ENCODE data around the gene ALG1.

The ALG1 gene, protein sequence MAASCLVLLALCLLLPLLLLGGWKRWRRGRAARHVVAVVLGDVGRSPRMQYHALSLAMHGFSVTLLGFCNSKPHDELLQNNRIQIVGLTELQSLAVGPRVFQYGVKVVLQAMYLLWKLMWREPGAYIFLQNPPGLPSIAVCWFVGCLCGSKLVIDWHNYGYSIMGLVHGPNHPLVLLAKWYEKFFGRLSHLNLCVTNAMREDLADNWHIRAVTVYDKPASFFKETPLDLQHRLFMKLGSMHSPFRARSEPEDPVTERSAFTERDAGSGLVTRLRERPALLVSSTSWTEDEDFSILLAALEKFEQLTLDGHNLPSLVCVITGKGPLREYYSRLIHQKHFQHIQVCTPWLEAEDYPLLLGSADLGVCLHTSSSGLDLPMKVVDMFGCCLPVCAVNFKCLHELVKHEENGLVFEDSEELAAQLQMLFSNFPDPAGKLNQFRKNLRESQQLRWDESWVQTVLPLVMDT

DNA sequence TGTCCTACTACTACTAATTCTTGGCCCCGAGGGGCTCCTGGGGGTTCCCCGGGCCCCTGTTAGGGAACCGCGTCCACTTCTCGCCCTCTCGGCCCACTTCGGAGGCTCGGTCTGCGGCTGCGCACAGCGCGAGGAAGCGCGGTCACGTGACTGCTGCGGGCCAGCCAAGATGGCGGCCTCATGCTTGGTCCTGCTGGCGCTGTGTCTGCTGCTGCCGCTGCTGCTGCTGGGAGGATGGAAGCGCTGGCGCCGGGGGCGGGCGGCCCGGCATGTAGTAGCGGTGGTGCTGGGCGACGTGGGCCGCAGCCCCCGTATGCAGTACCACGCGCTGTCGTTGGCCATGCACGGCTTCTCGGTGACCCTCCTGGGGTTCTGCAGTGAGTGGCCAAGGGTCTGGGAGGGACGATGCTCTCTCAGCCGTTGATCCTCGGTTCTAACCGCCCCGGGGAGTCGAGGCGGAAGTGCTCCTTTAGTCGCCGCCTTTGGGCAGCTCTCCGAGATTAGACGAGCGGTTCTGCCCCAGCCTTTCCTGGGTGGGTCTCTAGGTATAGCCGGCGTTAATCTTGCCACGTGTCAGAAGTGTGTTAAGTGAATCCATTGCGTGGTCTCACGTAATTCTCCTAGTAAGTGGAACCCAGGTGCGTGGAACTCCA, at the start of gene ALG1:
TSS of gene ALG1 (plus strand) at position 163 of the 653 bp plus-strand sequence. CDS start at position 170, 7 bp downstream.
- peak; percentile 88 for DNase-seq (ENCODE audit: low spot score)

DNA sequence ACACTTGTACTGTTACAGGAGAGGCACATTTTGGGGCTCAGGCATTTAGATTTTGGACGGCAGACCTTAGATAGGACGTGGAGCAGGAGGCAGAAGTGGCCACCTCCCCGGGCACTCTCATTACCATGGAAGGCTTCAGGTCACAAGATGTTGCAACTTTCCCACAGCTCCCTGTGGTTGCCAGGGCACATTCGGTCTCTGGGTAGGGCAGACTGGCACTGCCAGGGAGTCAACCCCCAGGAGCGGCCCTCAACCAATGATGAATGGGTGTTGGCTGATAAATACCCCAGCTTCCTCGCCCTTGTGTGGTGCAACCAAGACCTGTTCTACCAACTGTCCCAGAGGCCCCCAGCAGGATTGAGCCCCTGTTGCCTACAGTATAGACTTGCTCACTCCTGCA, 49.1 kb upstream of the ALG1 start:
- DNase-seq (ENCODE audit: low spot score): no peak

DNA sequence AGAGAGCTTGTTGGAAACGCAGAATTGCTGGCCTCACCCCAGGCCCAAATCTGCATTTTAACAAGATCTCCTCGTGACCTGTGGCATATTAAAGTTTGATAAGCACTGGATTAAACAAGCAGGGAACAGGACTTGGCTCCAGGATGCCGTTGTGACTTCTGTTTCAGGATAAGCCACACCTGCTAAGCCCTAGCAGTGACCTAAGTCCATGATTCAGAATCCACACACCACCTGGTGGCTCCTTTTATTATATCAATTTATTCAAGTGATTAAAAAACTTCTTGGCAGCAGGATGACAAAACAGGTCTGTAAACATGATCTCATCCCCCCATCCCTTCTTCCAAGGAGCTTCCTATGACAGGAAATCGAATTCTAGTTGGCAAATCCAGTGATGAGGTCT, 47.0 kb upstream of the ALG1 start:
- DNase-seq (ENCODE audit: low spot score): peak; percentile 8

DNA sequence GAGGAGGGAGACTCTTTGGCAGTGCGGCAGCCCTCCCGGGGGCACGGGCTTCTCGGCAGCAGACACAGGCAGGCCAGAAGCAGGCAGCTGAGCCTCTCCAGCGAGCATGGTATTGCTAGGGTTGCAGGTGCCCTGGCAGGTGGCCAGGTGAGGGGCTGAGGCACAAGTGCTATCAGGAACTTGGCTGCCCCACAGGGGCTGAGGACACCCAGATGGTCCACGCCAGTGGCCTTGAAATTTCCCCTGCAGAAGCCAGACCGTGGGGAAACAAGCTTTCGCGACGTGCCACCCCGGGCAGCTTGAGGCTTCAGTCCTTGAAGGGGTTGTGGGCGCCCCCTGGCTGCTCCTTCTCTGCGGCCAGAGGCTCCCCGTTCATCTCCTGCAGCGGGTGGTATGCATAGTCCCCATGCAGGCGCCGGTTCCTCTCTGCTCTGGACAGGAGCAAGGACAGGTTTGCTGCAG, 46.4 kb upstream of the ALG1 start:
- no peak for DNase-seq (ENCODE audit: low spot score)

DNA sequence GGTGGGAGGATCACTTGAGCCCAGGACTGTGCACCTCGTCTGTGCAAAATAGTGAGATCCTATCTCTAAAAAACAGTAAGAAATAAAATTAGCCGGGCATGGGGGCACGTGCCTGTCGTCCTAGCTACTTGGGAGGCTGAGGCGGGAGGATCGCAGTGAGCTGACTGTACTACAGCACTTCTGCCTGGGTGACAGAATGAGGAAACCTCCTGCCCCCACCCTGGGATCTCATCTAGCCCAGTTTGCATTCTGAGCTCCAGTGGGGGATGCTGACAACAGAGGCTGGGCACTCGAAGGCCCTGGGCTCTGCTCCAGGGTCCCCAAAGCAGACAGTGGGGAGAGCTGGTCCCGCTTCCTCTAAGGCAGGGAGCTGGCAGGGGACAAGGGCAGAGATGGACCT, 45.0 kb upstream of the ALG1 start:
- DNase-seq (ENCODE audit: low spot score): no peak

DNA sequence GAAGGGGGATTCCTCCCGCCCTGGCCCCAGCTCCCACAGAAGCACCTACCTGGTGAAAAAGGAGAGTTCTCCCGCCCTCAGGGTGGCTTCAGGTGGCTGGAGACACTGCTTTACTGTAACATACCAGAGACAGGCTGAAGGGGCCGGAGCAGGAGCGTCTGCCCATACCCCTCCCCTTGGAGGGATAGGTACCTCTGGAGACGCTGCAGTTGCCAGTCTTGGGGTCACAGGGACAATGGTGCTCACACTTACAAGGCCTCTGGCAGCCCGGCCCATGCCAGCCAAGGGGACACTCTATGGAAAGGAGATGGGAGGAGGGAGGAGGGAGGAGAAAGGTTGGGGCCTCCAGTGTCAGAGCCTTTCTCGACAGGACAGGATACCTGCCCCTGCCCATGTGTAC, 44.6 kb upstream of the ALG1 start:
- DNase-seq (ENCODE audit: low spot score): no peak

DNA sequence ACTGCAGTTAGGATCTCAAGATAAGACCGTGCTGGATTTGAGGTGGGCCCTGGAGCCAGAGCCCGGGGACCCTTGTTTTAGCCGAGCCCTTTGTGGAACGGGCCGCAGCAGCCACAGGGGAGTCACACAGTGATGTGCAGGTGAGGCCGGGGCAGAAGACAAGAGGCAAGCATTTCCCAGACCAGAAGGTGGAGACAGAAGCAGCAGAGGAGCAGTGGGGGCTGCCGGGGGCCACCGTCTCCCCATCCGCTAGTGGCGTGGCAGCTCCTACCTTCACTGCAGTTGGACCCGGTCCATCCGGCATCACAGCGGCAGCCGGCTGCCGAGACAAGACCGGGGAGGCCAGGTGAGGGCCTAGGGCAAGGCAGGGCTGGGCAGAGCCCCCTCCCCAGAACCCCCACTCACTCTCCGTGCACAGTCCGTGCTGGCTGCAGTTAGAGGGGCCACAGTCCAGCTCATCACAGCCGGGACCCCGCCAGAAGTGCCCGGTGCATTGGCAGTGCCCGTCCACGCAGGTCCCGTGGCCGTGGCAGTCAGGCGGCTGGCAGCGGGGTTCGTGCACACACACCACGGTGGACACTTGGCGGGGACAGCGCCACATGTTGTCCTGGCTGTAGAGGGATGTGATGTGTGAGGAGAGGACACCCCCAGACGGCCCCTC, 43.9 kb upstream of the ALG1 start:
- no peak for DNase-seq (ENCODE audit: low spot score)

DNA sequence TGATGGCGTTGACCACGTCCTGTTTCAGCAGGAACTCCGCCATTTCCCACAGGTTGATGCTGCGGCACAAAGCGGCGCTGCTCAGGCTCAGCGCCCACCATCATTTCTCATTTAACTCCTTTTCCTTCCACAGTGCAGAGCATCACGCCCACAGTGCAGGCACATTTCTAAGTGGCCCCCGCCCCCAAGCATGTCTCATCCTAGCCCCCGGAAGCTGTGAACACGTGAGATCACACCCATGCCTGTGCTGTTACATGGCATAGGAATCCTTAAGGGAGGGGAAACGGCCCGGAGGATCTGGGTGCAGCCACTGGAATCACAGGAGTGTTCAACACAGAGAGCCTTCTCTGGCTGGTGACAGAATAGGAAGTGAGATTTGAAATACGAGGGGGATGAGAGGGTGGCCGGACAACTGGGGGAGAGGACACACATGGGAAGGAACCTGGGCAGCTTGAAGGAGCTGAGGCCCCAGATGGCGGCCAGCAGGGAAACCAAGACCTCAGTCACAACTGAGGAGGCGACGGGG, 42.6 kb upstream of the ALG1 start:
- DNase-seq (ENCODE audit: low spot score): no peak

DNA sequence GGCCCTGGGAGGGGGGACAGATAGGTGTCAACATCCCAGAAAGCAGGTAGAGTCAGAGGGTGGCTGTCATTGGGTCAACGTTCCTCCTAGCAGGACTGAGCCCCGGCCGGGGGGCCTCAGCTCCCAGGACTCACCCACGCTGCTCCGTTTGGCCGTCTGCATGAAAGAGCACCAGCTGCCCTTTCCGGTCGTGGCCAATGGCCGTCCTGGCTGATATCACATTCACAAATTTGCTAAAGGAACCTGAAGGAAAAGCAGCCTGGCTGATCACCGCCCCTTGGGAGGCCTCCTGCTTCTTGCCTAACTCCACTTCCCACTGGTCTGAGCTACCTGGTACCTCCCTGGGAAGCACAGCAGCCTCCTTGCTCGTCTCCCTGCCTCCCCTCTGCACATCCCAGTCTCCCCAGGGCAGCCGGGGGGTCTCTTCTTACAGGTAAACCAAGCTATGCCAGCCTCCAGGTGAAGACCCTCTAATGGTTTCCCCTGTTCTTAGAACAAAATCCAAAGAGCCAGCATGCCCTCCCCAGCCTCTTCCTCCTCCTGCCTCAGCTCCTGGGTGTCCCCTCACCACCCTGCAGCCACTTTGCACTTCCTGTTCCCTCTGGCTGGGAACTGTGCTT, 41.3 kb upstream of the ALG1 start:
- no peak for DNase-seq (ENCODE audit: low spot score)

DNA sequence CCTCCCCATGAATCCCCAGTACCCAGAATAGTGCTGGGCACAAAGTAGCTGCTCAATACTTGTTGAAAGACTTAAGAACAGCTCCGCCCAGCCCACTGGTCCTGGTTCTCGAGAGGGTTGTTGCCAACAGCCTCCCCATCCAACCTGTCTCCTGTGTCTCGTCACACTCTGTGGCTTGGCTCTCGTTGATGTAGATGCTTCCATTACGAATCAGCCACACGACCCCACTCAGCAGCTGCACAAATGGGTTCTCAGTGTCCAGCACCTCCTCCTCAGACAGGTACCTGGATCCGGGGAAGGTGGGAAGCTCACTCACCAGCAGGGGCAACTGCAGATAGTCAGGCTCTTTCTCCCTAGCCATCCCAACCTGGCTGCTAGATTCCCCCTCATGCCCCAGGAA, 40.0 kb upstream of the ALG1 start:
- no peak for DNase-seq (ENCODE audit: low spot score)

DNA sequence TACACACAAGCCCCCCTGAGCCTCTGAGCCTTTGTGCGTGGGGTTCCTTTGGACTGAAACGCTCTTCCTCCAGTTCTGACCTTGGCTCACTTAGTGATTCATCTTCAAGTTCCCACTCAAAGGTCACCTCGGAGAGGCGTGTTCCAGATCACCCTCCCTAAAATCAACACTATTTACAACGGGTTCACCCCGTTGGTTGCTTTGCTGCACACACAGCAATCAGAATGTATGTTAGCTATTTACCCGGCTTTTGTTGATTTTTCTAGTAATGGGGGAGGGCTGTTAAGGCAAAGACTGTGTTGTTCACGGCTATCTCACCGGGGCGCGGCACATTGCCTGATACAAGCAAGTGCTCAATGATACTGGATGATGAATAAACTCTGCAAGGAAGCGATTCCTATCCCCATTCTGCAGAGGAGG, 38.9 kb upstream of the ALG1 start:
- DNase-seq (ENCODE audit: low spot score): no peak

DNA sequence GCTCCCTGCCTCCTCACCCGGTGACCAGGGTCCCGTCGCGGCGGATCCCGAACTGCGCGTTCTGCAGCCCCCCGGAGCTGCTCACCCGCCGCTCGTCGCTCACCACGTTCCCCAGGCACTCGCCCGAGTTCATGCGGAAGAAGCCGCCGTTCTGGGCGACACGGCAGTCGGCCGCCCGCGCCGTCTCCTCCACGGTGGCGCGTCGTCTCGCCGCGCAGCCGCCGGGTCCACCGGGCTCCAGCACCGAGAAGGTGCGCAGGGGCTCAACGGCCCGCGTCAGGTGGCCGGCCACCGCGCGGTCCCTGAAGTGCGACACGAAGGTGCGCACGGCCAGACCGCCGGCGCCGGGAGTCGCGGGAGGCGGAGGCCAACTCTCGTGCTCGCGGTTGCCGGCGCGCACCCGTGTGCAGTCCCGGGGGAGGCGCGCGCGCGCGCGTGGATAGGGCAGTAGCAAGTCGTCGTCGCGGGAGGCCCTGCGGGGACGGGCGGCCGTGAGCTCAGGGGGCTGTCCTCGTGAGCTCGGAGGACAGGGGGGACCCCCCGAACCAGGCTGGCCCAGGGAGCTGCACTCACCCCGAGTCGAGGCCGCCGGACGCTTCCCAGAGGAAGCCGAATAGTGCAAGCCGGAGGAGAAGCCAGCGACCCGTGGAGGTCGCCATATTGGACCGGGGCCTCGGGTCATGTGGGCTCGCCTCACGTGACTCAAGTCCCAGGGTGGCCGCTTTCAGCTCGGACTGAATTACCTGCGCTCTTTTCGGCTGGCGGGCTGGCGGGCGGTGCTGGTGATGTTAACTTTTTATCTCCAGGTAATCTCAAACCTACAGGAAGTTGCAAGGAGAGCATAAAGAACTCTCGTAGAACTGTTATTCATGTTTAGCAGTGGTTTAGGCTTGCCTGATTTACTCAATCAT, 38.1 kb upstream of the ALG1 start, which contains the start of gene NAGPA:
TSS of gene NAGPA (minus strand) at position 680 of the 911 bp plus-strand sequence. CDS start at position 659, 21 bp downstream.
- peak; percentile 87 for DNase-seq (ENCODE audit: low spot score)

DNA sequence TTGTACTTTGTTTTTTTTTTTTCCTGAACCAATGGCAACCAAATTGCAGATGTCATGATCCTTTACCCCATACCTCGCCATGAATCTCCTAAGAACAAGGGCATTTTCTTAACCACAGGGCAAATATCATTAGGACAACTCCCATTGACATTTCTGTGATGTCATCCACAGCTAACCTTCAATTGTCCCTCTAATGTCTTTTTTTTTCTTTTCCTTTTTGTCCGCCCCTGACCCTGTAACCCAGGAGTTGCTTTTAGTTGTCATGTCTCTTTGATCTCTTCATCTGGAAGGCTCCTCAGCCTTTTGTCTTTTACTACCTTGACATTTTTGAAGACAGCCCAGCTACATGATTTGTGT, 37.5 kb upstream of the ALG1 start:
- no peak for DNase-seq (ENCODE audit: low spot score)

DNA sequence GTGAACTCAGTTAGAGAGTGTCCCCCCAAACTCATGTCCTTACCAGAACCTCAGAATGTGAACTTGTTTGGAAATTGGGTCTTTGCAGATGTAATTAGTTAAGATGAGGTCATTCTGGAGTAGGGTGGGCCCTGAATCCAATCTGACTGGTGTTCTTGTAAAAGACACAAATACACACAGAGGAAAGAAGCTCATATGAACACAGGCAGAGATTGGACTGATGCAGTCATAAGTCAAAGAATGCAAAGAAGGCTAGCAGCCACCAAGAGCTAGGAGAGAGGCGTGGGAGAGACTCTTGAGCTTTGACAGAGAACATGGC, 35.8 kb upstream of the ALG1 start:
- DNase-seq (ENCODE audit: low spot score): no peak

DNA sequence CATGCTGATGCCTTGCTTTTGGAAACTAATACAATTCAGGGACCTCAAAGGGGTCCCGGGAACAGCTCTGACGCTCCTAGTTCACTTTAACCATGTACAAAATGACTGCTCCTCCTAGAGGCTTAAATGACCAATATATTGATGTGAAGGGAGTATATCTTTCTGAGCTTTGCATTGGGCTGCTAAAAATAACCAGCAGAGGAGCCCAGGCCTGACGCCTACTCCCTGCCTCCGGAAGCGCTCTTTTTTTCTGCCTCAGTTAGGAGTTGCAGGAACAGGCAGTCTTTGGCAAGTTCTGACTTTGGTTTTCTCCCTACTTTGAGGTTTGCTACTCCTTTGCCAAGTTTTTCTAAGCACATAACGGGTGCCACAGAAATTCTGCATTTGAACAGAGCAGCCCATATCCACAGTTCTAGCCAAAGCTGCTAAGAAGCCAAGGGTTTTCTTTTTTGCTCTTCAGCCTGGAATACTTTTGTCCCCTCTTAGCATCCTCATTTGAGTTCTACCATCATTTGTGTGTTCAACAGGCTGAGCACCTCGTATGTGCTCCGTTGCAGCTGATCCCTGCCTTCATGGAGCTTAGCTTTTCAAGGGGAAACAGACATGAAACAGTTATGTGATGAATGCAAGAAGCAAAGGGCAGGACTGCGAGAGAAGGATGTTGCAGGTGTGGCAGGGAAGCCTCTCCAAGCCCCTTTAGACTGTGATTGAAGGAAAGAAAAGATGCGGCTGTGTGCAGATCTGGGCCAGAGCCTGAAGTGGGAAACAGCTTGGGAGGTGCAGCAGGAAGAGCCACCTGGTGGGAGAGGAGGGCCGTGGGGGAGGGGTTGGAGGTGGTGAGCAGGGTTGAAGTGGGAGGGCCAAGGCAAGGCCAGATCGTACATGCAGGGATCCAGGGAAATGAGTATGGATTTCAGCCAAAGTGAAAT, 35.2 kb upstream of the ALG1 start:
- no peak for DNase-seq (ENCODE audit: low spot score)

DNA sequence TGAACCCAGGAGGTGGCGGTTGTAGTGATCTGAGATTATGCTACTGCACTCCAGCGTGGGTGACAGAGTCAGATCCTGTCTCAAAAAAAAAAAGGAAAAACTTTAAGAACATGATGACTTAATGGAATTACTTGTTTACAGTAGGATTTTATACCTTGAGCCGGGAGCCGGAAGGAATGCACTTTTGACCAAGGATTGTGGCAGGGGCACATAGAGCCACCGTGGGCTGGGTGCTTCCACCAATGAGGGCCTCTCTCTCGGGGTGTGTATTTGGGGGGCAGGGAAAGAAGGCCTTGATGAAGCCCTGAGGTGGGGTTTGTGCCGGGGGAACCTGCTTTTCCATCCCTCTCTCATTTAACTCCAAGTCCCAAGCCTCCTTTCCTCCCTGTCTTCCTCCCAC, 31.2 kb upstream of the ALG1 start:
- DNase-seq (ENCODE audit: low spot score): no peak

DNA sequence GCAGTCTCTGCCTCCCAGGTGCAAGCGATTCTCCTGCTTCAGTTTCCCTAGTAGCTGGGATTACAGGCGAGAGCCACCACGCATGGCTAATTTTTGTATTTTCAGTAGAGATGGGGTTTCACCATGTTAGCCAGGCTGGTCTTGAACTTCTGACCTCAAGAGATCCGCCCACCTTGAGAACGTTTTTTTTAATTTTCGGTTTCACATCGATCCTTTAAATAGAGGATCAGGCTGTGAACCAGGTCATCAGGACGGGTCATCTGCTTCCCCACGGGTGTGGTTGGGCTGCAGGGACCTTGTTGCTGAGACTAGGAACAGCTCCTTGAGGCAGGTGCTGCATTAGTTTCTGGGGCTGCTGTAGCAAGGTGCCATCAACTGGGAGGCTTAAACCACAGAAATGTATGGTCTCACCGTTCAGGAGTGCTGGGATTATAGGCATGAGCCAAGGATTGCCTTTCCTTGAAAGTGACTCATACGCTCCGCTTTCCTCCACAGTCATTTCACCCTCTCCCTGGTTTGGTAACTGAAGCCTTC, 30.0 kb upstream of the ALG1 start:
- no peak for DNase-seq (ENCODE audit: low spot score)

DNA sequence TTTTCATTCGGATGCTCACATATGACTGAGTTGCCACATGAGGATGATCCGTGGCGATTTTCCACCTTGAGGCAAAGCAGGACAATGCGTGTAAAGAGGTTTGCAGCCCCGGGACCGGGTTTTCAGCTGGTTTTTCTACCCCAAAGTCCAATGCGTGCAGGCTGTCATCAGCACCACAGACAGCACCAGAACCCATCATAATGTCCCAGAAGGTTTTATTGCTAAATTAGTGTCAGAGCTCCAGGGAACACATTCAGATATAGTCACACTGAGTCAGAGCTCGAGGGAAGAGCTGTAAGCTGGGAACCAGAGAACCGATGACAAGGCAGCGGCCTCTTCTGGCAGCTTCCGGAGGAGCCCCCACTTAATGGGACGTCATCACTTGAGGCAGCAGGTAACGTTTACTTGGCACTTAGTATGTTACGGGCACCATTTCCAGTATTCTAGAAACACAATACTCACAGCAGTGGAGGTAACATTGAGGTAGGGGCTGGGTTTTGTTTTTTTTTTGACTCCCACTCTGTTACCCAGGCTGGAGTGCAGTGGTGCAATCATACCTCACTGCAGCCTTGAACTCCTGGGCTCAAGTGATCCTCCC, 29.0 kb upstream of the ALG1 start:
- DNase-seq (ENCODE audit: low spot score): no peak

DNA sequence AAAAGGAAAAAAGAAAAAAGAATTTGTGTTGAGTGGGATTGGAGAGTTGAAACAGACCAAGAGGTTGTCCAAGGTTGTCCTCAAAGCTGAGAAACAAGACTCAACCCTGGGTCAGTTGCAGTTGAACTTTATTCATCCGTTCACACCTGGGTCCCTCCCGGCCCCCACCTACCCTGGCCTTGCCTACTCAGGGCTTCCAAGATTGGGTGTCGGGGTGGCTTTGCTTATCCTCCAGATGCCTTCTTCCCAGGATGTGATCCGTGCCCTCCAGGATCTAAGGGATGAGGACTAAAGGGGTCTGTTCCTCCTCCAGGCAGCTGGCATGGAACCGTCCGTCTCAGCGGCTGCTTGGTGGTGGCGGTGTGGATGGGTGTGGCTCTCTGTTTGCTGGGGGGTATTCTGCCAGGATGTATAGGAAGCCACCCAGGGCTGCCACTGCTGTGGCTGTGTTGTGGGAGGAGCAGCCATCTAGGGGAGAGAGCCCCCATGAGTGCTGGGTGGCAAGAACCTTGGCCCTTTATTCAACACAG, 27.6 kb upstream of the ALG1 start:
- DNase-seq (ENCODE audit: low spot score): no peak
